ENCODE data around the gene WWC2.

DNA sequence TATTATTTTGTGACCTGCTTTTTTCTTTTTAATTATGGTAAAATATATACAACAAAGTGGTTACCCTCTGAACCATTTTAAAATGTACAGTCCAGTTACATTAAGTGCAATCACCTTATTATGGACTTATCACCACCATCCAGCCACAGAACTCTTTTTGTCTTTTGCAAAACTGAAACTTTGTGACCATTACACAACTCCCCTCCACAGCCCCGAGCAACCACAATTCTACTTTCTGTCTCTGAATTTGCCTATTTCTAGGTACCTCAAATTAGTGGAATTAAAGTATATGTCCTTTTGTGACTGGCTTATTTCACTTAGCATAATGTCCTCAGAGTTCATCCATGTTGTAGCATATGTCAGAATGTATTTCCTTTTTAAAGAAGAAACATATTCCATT, 39.3 kb upstream of the WWC2 start:
- no peak for TF ChIP-seq POLR2AphosphoS5 (IDR thresholded peaks at IDR 0.05; ENCODE audit: borderline replicate concordance, low read depth, low read length)
- no peak for TF ChIP-seq EZH2 (IDR thresholded peaks at IDR 0.05)
- no peak for TF ChIP-seq FOXP2 (optimal IDR thresholded peaks at IDR 0.05; ENCODE audit: control extremely low read depth, extremely low read length, insufficient read depth)
